Upper lobe of left lung (tissue), 4 donors: Measurements from ENCODE around the gene NOP56.

Source experiments
- CTCF ChIP-seq, 6 experiments: fragments of 450-650 bp in 4 of 6; fragments of 200-600 bp in 2 of 6; sonication (generic) in 2 of 6; IDR thresholded peaks; one replicate each; pipeline ENCODE4 v1.5.1; 2016 to 2019; ENCODE audit warnings: antibody characterized with exemption in 6 of 6
- POLR2A ChIP-seq, 4 donors: fragments of 450-650 bp; IDR thresholded peaks; one replicate each; pipeline ENCODE4 v1.5.1; 2016 to 2017; ENCODE audit warnings: antibody characterized with exemption in 4 of 4, mild to moderate bottlenecking in 2 of 4
- POLR2AphosphoS5 ChIP-seq, 2 donors: sonication (generic); formaldehyde crosslinking; IDR thresholded peaks; one replicate each; pipeline ENCODE4 v1.5.1; 2017; ENCODE audit warnings: antibody characterized with exemption in 2 of 2

GRCh38 chr20:2602746-2603145 lies 49.7 kb upstream of the NOP56 start:
- TF ChIP-seq CTCF (IDR thresholded peaks at IDR 0.05): no peak
- no peak for TF ChIP-seq POLR2A (IDR thresholded peaks at IDR 0.05)
- no peak for TF ChIP-seq POLR2AphosphoS5 (IDR thresholded peaks at IDR 0.05)
